GM12878 (cell line): Measurements from ENCODE around the gene CATSPERD. TPM values are rescaled to one million over a fixed set of nuclear protein-coding genes. Genes with fewer than 3 reads are reported as not detected.

Source experiments
- ATAC-seq: fragments of 200-7000 bp; cut with Tn5 transposase; 3 replicates; pipeline ENCODE4 v1.9.1; 2020; ENCODE audit warnings: mild to moderate bottlenecking, moderate library complexity
- BruUV-seq: library from RNA; stranded (reverse); fragments of 400-500 nt; replicated peaks from 2 replicates; lab custom pipeline; 2021; lab: Mats Ljungman, UMichigan
- CTCF ChIA-PET: fragments of 300-600 bp; sonication (Branson Sonifier 250); formaldehyde crosslinking; extraction: SDS; loops from one replicate; lab custom pipeline; 2021; ENCODE audit warnings: inconsistent platforms; lab: Yijun Ruan, JAX
- POLR2A ChIA-PET: fragments of 350-600 bp; formaldehyde crosslinking; extraction: SDS; loops from one replicate; lab custom pipeline; 2021; ENCODE audit warnings: inconsistent platforms; lab: Charles Lee
- RAD21 ChIA-PET: fragments of 300-600 bp; sonication (Branson Sonifier 250); formaldehyde crosslinking; loops from one replicate; lab custom pipeline; 2023; ENCODE audit warnings: antibody characterized with exemption; ENCODE audit not compliant: unreplicated experiment; lab: Charles Lee
- SMC1A ChIA-PET: fragments of 300-600 bp; sonication (Branson Sonifier 250); formaldehyde crosslinking; loops from one replicate; lab custom pipeline; 2023; ENCODE audit not compliant: unreplicated experiment, uncharacterized antibody; lab: Charles Lee
- DNase-seq: peaks from one replicate; pipeline ENCODE4 v3.0.0-alpha.2; 2011; ENCODE audit warnings: low read depth, low spot score
- FAIRE-seq: peaks from 3 replicates; lab custom pipeline; 2011; peaks lifted over from hg19 to GRCh38; lab: Jason Lieb, UNC
- H2AFZ ChIP-seq: 2 replicates; pipeline ENCODE4 v1.6.0; 2011; ENCODE audit warnings: low read depth, low read length, control low read depth; ENCODE audit not compliant: control insufficient read depth
- H3K27ac ChIP-seq: 2 replicates; pipeline ENCODE4 v1.5.1; 2011; ENCODE audit warnings: control low read depth; ENCODE audit not compliant: control insufficient read depth, insufficient read depth
- H3K27me3 ChIP-seq, 2 experiments: replicated peaks in 1 of 2; 2 replicates each; pipeline versions ENCODE4 v1.6.0 to v1.6.1; 2011; ENCODE audit warnings: low read length in 1 of 2; ENCODE audit not compliant: control insufficient read depth in 2 of 2, insufficient read depth in 2 of 2
- H3K36me3 ChIP-seq, 2 experiments: 2 replicates each; pipeline ENCODE4 v1.5.1; 2011; ENCODE audit warnings: low read length in 1 of 2; ENCODE audit not compliant: control insufficient read depth in 2 of 2, insufficient read depth in 2 of 2
- H3K4me1 ChIP-seq: 2 replicates; pipeline ENCODE4 v1.6.1; 2011; ENCODE audit warnings: mild to moderate bottlenecking, low read length, moderate library complexity, mixed read lengths; ENCODE audit not compliant: control insufficient read depth, insufficient read depth
- H3K4me2 ChIP-seq: 2 replicates; pipeline ENCODE4 v1.6.0; 2011; ENCODE audit warnings: control low read depth; ENCODE audit not compliant: control insufficient read depth, insufficient read depth
- H3K4me3 ChIP-seq: fragments of 200-600 bp; sonication (generic); 2 replicates; pipeline ENCODE4 v1.5.1; 2016
- H3K79me2 ChIP-seq: 2 replicates; pipeline ENCODE4 v1.6.0; 2011; ENCODE audit warnings: low read length; ENCODE audit not compliant: control insufficient read depth, insufficient read depth
- H3K9ac ChIP-seq: 2 replicates; pipeline ENCODE4 v1.8.0; 2011; ENCODE audit warnings: low read length, control low read depth, mixed read lengths; ENCODE audit not compliant: control insufficient read depth, insufficient read depth
- H3K9me3 ChIP-seq: replicated peaks from 3 replicates; pipeline ENCODE4 v1.5.1; 2011; ENCODE audit warnings: mild to moderate bottlenecking, low read length; ENCODE audit not compliant: control insufficient read depth, insufficient read depth
- H4K20me1 ChIP-seq: 2 replicates; pipeline ENCODE4 v1.6.0; 2011; ENCODE audit not compliant: control insufficient read depth, insufficient read depth
- IRF5 ChIP-seq: fragments of 450-650 bp; IDR thresholded peaks from 2 replicates; pipeline ENCODE4 v1.6.1; 2017; ENCODE audit warnings: borderline replicate concordance
- NFYA ChIP-seq: IDR thresholded peaks from 2 replicates; pipeline ENCODE4 v1.6.1; 2011; ENCODE audit warnings: low read depth, mild to moderate bottlenecking, low read length, improper control_type of control experiment, borderline replicate concordance
- RAD21 ChIP-seq: IDR thresholded peaks from 2 replicates; pipeline ENCODE4 v1.6.1; 2011; ENCODE audit warnings: mild to moderate bottlenecking, low read depth, low read length, moderate library complexity; ENCODE audit not compliant: insufficient read depth
- STAT1 ChIP-seq: fragments of 450-650 bp; conservative IDR thresholded peaks from 2 replicates; pipeline ENCODE4 v1.6.1; 2014; ENCODE audit warnings: antibody characterized with exemption, mild to moderate bottlenecking
- SUPT20H ChIP-seq: IDR thresholded peaks from 2 replicates; pipeline ENCODE4 v1.6.1; 2011; ENCODE audit warnings: low read depth, mild to moderate bottlenecking, low read length, moderate library complexity, borderline replicate concordance; ENCODE audit not compliant: control insufficient read depth
- WRNIP1 ChIP-seq: IDR thresholded peaks from 2 replicates; pipeline ENCODE4 v1.6.1; 2011; ENCODE audit warnings: low read depth, low read length, improper control_type of control experiment, borderline replicate concordance
- ZNF24 ChIP-seq: fragments of 450-650 bp; IDR thresholded peaks from 2 replicates; pipeline ENCODE4 v1.6.1; 2017; ENCODE audit warnings: antibody characterized with exemption, mild to moderate bottlenecking
- WGBS: methylation state at CpG from one replicate; pipeline ENCODE4 v1.1.6; 2016; ENCODE audit warnings: low lambda C conversion rate; ENCODE audit not compliant: insufficient replicate concordance, insufficient coverage; ENCODE audit errors: missing lambda C conversion rate; 5-methylcytosine and 5-hydroxymethylcytosine counted together
- in situ Hi-C: fragments of 300-500 bp; cut with MboI; formaldehyde crosslinking; loops from 9 replicates; pipeline ENCODE4 v1.14.3; 2018; ENCODE audit warnings: mixed read lengths
- intact Hi-C: fragments of 100-400 bp; cut with micrococcal nuclease; formaldehyde crosslinking; loops from one replicate; pipeline ENCODE4 v1.14.2; 2022; ENCODE audit not compliant: unreplicated experiment
- polyA plus RNA-seq, 11 experiments: library from polyadenylated mRNA; depleted of rRNA in 4 of 11; unstranded in 6 of 11; stranded (reverse) in 5 of 11; fragments of >200 nt; fragmentation: Nextera tagmentation in 4 of 11; fragmentation: Illumina TruSeq in 1 of 11; extraction: Ambion mirVana in 4 of 11; extraction: Trizol in 1 of 11; gene quantifications; 1 replicate in 1 of 11; 2 replicates in 10 of 11; pipeline versions ENCODE4 v1.2.1 to v1.2.3, GENCODE V29; 2011 to 2016; ENCODE audit warnings: inconsistent platforms in 2 of 11, missing spikeins in 2 of 11, low read depth in 1 of 11
- total RNA-seq, 4 experiments: library from RNA; depleted of rRNA in 3 of 4; stranded (reverse); fragments of >200 nt in 3 of 4; fragmentation: Illumina TruSeq in 1 of 4; extraction: Trizol in 1 of 4; gene quantifications; 2 replicates each; pipeline versions ENCODE4 v1.2.1 to v1.2.3, GENCODE V29; 2013 to 2021

CATSPERD gene
- total and polyA plus RNA-seq, 10 of the 15 experiments (the other 5 are each of a cell fraction or from before 2014, with no cell fraction given) = 0.02 to 0.38 (median 0.11) TPM; not detected in 5

DNA sequence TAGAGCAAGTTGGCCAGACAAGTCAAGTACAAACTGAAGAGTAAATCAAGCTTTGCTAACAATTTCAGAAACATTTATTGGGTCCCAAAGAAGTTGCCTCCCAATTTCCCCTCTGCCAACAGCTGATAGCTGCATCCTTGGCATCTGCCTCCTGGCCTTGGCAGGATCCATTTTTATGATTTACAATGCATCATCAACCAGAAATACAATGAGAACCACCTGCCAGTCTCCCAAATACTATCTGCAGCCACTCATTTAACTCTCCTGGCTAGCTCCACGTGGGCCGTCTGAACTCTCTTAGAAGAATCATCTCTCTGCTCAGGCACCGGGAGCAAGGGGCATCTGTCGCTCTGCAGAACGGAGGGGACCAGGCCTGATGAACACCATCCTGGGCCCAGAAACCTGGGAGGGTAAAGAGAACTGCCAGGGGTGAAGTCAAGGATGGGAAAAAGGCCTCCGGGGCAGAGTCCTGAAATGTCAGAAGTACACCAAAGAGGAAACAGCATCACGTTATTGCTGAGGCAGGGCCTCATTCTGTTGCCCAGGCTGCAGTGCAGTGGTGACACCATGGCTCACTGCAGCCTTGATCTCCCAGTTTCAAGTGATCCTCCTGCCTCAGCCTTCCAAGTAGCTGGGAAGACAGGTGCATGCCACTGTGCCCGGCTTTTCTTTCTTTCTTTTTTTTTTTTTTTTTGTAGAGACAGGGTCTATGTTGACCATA is 3.1 kb upstream of the CATSPERD start:
- TF ChIP-seq WRNIP1 (no peak), IRF5 (no peak), RAD21 (no peak), STAT1 (no peak), ZNF24 (no peak), SUPT20H (no peak), NFYA (no peak)
- BruUV-seq = TSS peak; percentile 56
- Histone ChIP-seq H3K36me3 (peaks cover 12% of the 10 kb centered on the region in 2 experiments; a peak in 3 of 4 replicates), H3K79me2 (peaks cover 47% of the 10 kb centered on the region), H3K4me3 (peak overlapping the region; percentile 98; the same call in 1 of the 2 replicates), H4K20me1 (0 out of 2 replicates have a peak, but pooled peaks cover 3% of the 10 kb centered on the region), H3K4me1 (peaks cover 4% of the 10 kb centered on the region), H3K9ac (peak overlapping the region; percentile 98; the same call in 1 of the 2 replicates), H3K9me3 (no peaks in the 10 kb centered on the region), H3K4me2 (peak overlapping the region; percentile 65), H2AFZ (no peak overlapping the region), H3K27me3 (no peaks in the 10 kb centered on the region), H3K27ac (peak overlapping the region; percentile 91; the same call in 1 of the 2 replicates)
- intact Hi-C loops = no loop called here
- RAD21 ChIA-PET = no interaction called here
- CTCF ChIA-PET = interaction anchor here (6.7 kb wide), 1 partner anchor 27 kb away, joined by 74 read pairs; the partner anchor contains the start of gene RPL36
- SMC1A ChIA-PET = no interaction called here
- FAIRE-seq (no peak), ATAC-seq (no peak), DNase-seq (no peak)
- WGBS = 84% methylated on average over 7 of the region's 8 CpGs
- POLR2A ChIA-PET = interaction anchor here (0.7 to 1.9 kb wide), 2 partner anchors 26 to 47 kb away, joined by 4 to 9 read pairs; no protein-coding TSS in a partner anchor
- in situ Hi-C loops = no loop called here
